GF-D8 (cell line): ENCODE measurements around the gene MED20.

ENCODE experiments used
- DNase-seq: peaks from one replicate; lab custom pipeline; 2025; lab: John Stamatoyannopoulos, UW

Gene MED20

GRCh38 chr6:41940759-41941279, 19.9 kb upstream of the MED20 start:
- DNase-seq = peak; percentile 22

GRCh38 chr6:41939848-41940758, 19.2 kb upstream of the MED20 start:
- no peak for DNase-seq

DNA sequence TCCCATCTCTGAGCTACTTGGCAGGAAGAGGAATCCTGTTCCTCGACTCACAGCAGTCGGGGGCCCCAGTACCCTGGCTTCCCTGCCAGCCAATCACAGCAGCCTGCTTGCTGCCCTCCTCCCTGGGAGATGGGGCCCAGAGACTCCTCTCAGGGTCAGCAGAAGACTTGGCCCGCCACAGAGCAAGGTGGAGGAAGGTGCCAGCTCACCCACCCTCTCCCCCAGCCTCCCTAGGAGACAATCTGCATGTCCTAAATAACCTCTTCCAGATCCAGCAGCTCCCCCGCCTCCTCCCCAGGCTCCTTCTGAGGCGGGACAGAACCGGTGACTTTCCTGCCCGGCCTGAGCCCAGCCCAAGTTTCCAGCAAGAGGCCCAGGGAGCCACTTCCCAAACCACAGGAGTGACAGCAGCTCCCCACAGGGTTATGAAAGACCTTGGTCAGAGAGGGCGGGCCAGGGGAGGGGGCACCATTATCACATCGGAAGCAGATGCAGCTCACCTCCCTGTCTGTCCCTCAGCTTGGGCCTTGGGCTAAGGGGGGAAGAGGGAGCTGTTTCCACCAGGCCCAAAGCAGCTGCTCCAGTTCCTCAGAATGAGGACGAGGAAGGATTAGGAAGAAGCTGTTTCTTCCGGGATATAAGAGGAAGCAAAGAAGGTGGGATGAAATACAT, 18.4 kb upstream of the MED20 start:
- DNase-seq = peak; percentile 97

DNA sequence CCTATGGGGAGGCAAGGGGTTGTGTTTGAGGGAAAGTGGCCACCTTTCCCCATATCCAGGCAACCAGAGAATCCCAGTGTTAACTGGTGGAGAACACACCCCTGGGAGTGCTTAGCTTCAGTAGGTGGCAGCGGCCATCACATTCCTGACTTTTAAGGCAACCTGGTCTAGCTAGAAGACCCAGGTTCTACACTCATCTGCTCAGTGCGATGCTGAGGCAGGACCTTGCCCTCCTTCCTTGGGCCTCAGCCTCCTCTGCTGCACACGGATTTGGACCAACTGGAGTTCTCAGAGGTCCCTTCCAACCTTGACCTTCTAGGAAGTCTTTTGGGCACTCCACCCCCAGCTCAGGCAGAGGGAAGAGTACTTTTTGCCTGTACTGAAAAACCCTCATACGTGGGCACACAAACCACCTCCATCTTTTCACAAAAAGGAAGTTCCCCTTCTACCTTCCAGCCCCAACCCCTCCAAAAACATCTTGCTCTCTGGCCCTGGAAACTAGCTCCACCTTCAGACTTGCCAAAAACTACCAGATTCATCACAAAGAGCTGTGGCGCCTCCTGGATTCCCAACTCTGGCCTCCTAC, 17.7 kb upstream of the MED20 start:
- no peak for DNase-seq

- DNase-seq = peak; percentile 99
Observed at GRCh38 chr6:41937861-41938574, 17.1 kb upstream of the MED20 start.

GRCh38 chr6:41937472-41937860, 16.5 kb upstream of the MED20 start:
- DNase-seq = no peak

DNA sequence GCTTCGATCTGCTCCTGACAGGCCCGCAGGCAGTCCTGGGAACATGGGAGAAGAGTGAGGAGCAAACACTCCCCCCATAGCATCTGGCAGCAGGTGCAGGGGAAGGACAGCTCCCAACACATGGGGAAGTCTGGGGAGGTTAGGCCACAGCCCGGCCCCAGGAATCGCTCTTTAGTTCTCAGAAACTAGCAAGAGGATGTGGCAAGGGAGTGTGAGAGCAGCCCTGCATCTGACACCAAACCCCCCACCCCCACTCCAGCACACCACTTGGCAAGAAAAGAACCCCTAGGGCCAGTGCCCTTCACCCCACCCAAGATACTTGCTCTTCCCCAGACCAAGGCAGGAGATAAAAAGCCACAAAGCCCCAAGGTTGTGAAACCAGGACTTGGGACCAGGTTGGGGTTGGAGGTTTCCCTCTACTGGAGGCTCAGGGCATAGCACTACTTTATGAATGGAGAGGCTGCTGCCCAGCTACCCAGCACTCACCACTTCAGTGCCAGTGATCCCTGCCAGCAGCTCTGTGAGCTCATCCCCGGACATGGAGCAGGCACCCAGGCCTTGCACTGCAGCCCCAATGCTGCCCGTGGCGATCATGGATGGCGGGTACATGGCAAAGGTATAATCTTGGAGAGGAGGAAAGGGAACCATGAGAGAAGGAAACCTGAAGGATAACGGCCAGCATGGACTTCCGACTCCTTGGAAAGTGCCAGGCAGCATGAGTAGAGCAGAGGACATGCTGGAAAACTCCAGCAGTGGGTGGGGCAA, 15.3 kb upstream of the MED20 start:
- DNase-seq = peak; percentile 99

DNA sequence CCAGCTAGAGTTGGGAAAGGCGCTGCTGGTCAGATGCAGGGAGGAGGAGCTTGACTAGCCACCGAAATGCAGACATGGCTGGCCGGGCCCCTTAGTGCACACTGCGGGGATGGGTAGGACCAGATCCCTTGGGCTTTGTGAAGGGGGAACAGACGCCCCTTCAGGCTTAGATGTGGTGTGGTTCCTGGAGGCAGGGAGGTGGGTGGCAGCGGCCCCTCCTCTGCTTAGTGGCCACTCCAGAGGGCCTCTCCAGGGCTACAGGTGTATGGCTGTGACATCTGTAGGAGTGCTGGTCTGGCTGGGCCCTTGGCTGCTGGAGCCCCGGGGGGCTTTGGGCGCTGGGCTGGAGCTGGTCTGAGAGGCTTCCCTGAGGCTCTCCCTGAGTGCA, 14.7 kb upstream of the MED20 start:
- DNase-seq = no peak

- no peak for DNase-seq
Observed at GRCh38 chr6:41935193-41935574, 14.2 kb upstream of the MED20 start.

DNA sequence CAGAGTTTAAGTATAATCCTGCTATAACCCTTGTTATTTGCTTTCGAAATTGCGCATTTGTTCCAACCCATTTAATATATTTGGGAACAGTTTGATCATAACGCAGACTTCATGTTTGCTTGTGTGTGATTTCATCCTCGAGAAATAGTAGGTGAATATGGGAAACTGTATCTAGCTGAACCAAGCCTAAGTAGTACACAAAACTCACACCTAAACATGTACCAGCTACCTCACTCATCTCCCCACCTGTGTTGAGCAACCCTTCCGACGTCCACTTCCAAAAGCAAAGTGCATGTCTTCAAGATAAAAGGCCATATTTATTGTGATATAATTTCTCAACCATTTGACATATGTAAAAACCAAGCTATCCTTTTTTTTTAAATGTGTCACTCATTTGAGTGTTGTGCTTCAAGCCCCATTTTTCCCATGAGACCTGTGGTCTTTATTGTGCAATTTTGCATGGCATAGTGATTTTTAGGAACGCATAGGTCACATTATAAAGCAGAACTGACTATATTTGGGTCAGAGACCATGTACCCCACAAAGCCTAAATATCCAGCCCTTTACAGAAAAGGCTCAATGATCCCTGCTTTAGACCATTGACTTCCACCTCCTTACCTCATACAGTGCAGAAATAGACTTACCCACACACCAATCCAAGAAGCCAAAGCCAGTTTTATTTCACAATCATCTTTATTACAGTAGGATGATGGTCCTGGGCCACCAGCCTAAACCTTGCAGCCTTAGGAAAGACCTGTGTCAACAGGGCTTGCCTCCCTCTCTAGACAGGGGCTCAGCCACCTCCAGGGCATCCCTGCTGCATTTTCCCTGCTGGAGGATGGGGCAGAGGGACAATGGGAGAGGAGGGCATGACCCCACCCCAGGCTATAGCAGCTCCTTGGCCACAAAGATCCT, 13.6 kb upstream of the MED20 start:
- DNase-seq = peak; percentile 19

DNA sequence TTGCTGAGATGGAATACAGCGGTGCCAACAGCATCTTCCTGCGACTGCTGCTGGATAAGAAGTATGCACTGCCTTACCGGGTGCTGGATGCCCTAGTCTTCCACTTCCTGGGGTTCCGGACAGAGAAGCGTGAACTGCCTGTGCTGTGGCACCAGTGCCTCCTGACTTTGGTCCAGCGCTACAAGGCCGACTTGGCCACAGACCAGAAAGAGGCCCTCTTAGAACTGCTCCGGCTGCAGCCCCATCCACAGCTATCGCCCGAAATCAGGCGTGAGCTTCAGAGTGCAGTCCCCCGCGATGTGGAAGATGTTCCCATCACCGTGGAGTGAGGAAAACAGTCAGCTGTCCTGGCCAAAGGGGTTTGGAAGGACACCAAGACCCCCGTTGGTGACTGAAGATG, 11.4 kb upstream of the MED20 start:
- no peak for DNase-seq

DNA sequence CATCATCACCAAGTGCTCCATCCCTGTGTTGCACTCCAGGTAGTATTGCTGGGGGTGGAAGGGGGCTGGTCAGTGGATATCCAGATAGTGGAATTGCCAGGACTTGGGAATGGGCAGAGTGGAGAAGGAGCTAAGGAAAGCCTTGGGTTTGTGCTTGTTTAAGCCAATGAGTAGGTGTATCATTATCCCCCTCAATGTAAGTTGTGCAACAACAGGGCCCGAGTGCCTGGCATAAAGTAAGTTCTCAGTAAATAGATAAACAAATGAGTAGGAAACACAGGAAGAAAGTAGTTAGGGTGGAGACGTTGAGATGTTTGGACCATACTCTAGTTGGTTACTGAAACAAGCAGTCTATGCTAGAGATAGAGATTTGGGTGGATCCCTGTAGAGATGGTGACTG, 10.9 kb upstream of the MED20 start:
- DNase-seq = no peak

DNA sequence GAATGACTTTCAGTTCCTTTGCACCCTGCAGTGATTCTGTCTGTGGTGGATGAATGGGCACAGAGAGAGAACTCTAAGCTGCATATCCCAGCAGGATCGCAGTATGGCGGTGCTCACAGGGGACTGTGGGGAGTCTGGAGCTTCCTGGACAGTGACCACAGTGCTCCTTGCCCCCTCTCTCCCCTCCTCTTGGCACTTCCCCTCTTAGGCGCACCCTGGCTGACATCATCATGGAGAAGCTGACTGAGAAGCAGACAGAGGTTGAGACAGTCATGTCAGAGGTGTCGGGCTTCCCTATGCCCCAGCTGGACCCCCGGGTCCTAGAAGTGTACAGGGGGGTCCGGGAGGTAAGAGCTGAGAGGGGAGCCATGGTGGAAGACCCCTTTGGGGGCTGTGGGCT, 9.0 kb upstream of the MED20 start:
- no peak for DNase-seq

- no peak for DNase-seq
Observed at GRCh38 chr6:41927253-41927652, 6.3 kb upstream of the MED20 start.

GRCh38 chr6:41922154-41922553, 1.2 kb upstream of the MED20 start:
- DNase-seq = no peak

- DNase-seq = no peak
Observed at GRCh38 chr6:41921712-41921998, 716 bp upstream of the MED20 start.

GRCh38 chr6:41917528-41917927, 3.4 kb downstream of the MED20 start:
- no peak for DNase-seq

DNA sequence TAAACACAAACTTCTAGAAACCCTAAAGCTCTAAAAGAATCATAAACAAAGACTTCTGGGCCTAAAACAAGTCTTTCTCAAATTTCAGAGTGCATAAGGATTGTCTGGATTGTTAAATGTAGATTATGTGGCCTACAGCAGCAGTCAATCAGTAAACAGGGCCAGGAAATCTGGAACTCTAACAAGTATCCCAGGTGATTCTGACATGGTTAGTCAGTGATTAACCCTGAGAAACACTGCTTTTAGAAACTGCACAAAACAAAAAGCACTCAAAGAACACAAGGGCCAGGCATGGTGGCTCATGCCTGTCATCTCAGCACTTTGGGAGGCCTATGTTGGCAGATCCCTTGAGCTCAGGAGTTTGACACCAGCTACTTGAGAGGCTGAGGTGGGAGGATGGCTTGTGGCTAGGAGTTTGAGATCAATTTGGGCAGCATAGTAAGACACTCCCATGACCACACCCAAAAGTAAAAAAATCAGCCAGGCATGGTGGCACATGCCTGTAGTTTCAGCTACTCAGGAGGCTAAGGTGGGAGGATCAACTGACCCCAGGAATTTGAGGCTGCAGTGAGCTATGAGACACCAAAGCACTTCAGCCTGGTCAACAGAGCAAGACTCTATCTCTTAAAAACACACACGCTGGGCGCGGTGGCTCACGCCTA, 5.9 kb downstream of the MED20 start:
- DNase-seq = no peak

DNA sequence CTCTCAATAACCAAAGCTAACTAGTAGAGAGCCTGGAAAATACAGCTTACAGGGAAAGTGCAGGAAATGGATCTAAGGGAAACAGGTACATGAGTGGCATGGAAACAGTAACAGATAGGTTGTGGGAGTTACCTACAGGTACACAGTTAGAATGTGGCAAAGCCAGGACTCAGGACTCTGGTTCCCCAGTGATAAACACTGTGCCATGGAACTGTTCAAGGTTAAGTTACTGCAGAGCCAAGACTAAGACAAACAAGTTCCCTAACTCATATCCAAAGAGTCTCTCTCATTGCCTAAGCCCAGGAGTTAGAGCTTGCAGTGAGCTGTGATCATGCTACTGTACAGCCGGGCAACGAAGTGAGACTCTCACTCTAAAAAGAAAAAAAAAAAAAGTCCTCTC, 6.6 kb downstream of the MED20 start:
- no peak for DNase-seq

DNA sequence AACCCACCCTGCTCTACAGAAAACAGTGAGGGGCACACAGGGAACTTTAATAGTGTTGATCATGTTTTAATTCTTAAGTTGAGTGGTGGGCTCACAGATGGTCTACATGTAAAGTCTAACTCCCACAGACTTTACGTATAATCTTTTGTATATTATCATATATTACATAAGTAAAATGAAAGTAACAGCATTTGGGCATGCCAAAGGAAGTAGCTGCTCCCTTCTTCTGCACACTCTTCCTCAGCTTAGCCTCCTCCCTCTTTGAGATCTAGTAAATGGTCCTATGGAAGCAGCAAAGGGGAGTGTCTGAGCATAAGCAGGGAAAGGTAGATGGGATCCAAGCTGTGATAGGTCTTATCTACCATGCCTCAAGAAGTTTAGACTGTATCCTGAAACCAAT, 11.2 kb downstream of the MED20 start:
- DNase-seq = no peak
